Erythroblast (primary cell): ENCODE results near the gene HSPA12B.

Source experiments
- GATA1 ChIP-seq: IDR thresholded peaks from 2 replicates; pipeline ENCODE4 v1.6.1; 2011; ENCODE audit warnings: low read depth, mild to moderate bottlenecking, control low read depth, low read length, moderate library complexity
- POLR2A ChIP-seq: IDR thresholded peaks from 2 replicates; pipeline ENCODE4 v1.6.1; 2011; ENCODE audit warnings: mild to moderate bottlenecking, low read length

GRCh38 chr20:3768342-3769130, 36.1 kb downstream of the HSPA12B start:
- TF ChIP-seq POLR2A = no peak
- no peak for TF ChIP-seq GATA1
